ENCODE data around the gene ECSIT. TPM values are rescaled to one million over a fixed set of nuclear protein-coding genes. Genes with fewer than 3 reads are reported as not detected.

ECSIT gene
- total RNA-seq, 1 donor = 26.3 TPM

DNA sequence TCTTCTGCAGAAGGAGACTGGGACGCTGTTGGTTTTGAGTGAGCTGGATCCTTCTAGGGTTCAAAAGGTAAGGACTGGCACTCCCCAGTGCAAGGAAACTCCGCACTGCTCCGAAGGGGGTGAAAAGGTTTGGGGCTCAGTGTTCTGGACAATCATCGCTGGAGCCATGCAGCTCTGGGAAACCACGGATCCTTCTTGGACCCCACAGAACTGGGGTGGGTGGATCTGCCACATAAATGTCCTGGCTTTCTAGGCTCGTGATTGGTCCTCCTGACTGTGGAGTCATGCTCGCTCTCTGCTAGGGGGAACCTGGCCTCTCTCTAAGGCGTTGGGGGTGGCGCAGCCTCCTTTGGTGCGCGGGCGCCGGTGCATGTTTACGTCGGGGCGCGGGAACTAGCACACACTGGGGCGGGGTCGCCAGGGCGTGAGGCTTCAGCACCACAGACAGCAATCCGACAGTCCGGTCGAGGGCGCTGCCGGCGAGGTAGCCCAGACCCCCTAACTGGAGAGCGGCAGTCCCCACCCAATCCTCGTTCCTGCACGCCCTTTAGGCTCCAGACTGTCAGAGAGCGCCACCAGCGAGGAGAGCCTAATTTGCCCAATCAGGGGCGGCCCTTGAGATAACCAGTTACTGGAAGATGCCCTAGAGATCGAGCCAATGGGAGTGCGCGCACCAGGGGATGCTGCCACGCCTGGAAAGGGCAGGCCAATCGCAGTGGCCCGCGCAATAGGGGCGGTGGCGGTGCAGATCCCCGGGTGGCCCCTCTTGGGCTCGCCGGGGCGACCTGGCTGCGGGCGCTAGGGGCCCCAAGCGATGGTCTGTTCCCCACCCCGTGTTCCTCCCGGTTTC is 47.2 kb downstream of the ECSIT start:
- DNase-seq (ENCODE audit: low read depth) = peak; percentile 75
- H3K4me3 ChIP-seq (ENCODE audit: low read depth, low read length) = peak overlapping the region; percentile 52
- TF ChIP-seq, protein P1, sequence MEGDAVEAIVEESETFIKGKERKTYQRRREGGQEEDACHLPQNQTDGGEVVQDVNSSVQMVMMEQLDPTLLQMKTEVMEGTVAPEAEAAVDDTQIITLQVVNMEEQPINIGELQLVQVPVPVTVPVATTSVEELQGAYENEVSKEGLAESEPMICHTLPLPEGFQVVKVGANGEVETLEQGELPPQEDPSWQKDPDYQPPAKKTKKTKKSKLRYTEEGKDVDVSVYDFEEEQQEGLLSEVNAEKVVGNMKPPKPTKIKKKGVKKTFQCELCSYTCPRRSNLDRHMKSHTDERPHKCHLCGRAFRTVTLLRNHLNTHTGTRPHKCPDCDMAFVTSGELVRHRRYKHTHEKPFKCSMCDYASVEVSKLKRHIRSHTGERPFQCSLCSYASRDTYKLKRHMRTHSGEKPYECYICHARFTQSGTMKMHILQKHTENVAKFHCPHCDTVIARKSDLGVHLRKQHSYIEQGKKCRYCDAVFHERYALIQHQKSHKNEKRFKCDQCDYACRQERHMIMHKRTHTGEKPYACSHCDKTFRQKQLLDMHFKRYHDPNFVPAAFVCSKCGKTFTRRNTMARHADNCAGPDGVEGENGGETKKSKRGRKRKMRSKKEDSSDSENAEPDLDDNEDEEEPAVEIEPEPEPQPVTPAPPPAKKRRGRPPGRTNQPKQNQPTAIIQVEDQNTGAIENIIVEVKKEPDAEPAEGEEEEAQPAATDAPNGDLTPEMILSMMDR (IDR thresholded peaks at IDR 0.05; ENCODE audit: insufficient read depth, low read length) = no peak

DNA sequence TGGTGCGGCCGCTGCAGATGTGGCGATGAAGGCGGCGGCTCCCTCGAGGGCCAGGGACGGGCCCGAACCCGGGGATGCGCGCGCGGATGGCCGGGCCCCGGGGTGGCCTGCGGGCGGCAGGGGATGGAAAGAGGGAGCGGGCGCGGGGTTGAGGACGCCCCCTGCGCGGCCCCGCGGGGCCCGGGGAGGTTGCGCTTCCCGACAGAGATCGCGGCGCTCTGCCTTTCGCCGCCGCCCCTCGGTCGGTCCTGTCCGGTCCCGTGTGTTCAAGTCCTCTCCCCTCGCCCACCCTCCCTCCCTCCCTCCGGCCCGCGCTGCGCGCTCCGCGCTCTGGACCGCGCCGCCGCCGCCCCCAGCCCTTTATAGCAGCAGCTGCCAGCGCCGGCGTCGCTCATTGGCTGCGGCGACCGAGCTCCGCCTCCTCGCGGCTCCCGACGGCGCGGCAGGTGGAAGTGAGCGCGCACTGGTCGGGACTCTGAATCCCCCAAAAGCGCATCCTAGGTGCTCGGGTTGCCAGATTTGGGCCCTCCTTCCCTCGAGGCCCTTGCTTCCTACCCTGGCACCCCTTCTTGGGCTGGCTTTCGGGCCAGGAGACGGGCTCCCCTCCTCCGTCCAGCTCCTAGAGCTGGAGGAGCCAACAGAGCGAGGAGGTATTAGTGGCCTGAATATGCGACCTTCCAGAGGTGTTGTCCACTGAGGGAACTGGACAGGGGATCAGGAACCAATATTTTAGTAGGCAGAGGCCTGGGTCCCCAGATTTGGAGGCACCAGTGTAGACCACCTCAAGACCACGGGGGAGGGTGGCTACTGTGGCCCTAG is 48.0 kb downstream of the ECSIT start, which contains the start of gene ELAVL3:
TSS of gene ELAVL3 (minus strand) at position 332 of the 819 bp plus-strand sequence. CDS start 438 bp downstream, outside the sequence.
- TF ChIP-seq, protein P1 (IDR thresholded peaks at IDR 0.05; ENCODE audit: insufficient read depth, low read length) = no peak
- no peak for DNase-seq (ENCODE audit: low read depth)
- peak within 1 kb of the TSS; percentile 52 for H3K4me3 ChIP-seq (ENCODE audit: low read depth, low read length)

DNA sequence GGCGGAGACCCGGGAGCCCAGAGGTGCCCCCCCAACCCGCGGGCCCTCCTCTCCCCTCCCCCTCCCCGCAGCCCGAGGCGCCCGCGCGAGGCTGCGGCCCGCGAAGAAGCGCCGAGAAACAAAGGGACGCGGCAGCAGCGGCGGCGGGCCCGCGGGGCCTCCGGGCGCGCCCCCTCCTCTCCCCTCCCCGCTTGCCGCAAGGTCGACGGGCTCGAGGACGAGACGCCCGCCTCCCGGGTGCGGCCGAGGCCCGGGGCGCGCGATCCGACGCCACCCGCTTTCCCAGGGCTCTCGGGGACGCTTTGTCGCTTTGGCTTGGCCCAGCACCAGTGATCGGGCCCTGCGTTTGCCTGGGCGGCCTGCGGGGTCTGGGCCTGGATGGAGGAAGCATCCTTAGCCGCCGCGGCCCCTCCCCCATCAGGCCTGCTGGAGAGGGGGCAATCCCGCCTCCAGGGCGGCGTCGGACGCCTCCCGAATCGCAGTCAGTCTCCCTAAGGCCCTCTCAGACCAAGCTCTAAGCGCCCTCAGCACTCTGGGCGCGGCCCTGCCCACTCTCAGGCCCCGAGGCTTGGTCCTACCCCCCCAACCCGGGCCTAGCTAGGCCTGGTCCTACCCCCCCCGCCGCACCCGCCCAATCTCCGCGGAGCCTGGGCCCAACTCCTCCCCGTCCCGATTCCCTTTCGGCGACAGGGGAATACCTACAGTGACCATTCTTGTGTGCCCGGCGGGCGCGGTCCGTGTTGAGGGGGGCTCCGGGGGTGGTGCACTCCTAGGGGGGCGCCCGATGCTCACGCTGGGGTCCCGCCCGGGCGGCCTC is 48.8 kb downstream of the ECSIT start:
- DNase-seq (ENCODE audit: low read depth) = no peak
- TF ChIP-seq, protein P1 (IDR thresholded peaks at IDR 0.05; ENCODE audit: insufficient read depth, low read length) = no peak
- no peak overlapping the region for H3K4me3 ChIP-seq (ENCODE audit: low read depth, low read length)

DNA sequence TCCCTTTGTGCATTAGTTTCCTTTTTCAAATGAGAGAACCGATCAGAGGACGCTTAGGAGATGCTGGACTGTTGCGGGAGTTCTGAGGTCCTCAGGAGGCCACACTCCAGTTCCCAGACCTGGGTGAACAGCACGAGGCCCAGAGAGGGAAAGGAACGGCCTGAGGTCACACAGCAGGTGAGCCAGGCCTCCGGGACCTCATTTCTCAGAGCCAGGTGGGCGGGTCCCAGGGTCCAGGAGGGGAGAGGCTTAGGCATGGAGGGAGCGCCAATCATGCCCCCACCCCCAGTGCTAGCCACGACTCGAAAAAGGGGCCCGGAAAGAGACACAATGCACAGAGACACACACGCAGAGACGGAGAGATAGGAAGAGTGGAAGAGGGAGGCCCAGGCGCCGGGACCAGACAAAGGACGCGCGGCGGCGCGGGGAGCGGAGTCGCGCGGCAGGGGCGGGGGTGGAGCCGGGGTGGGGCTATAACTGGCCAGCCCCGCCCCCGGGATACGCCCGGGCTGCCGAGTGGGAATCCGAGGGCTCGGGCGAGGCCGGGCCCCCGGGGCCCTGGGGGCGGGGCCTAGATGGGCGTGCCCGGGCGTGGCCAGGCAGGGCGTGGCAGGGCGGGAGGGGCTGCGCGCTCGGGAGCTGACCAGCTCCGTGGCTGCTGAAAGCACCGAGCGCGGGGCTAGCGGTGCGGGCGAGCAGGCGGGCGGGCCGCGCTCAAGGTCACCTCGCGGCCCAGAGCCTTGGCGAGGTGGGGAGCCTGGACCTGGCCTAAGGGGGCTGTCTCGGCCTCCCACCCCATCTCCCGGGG is 49.6 kb downstream of the ECSIT start:
- TF ChIP-seq, protein P1 (IDR thresholded peaks at IDR 0.05; ENCODE audit: insufficient read depth, low read length) = no peak
- no peak for DNase-seq (ENCODE audit: low read depth)
- H3K4me3 ChIP-seq (ENCODE audit: low read depth, low read length) = no peak overlapping the region

DNA sequence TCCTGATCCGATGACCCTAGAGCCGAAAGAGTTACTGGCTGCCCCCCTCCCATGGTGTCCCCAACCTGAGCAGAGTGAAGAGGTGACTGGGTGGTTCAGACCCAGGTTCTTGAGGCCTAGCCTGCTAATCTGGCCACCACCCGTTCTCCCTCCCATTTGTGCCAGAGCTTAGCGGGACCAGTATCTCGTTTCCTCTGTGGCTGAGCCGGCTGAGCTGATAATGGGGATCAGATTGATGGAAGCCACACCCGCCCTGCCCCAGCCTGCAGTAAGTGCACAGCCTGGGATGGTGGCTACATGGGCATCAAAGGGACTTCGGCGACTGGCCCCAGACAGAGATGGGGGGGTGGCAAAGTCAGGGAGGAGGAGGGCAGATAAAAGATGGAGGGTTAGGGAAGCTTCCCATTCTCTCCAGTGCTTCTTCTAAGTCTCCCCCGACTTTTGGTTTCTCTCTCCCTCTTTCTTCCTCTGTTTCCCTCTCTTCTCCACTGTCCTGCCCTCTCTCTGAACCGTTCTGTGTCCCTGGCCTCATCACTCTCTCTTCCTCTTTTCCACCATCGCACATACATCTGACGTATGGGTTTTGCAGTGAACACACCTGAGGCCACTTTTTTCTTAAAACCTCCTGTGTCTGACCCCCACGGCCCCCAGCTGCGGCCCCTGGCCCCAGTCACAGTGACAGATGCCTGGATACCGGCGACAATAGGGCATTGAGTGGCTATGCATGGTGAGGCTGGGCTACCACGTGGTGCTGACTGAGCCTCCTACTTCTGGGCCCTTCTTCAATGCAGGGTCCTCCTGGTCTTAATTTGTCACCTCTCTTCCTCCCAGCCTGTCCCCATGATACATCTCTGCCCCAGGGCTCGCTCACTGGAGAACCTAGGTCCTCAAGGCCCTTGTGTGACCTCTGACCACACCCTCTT is 50.5 kb downstream of the ECSIT start:
- no peak overlapping the region for H3K4me3 ChIP-seq (ENCODE audit: low read depth, low read length)
- TF ChIP-seq, protein P1 (IDR thresholded peaks at IDR 0.05; ENCODE audit: insufficient read depth, low read length) = no peak
- no peak for DNase-seq (ENCODE audit: low read depth)
